Mesendoderm (in vitro differentiated cells): ENCODE results near the gene GALP.

Experiments used
- DNase-seq: peaks from one replicate; pipeline ENCODE4 v3.0.0; 2013
- H2AK5ac ChIP-seq: 2 replicates; pipeline ENCODE4 v1.6.1; 2013; ENCODE audit warnings: low read length, inconsistent platforms
- H2BK120ac ChIP-seq: 2 replicates; pipeline ENCODE4 v1.6.1; 2013; ENCODE audit warnings: low read depth, mild to moderate bottlenecking, low read length, moderate library complexity, mixed read lengths
- H2BK15ac ChIP-seq: replicated peaks from 2 replicates; pipeline ENCODE4 v1.6.1; 2013; ENCODE audit warnings: low read depth, mild to moderate bottlenecking, moderate library complexity
- H2BK5ac ChIP-seq: 2 replicates; pipeline ENCODE4 v1.6.1; 2013; ENCODE audit warnings: low read length, inconsistent platforms
- H3K18ac ChIP-seq: 2 replicates; pipeline ENCODE4 v1.6.1; 2013; ENCODE audit warnings: mild to moderate bottlenecking, low read length, mixed read lengths
- H3K23ac ChIP-seq: one replicate; pipeline ENCODE4 v1.6.1; 2013; ENCODE audit warnings: low read length
- H3K27ac ChIP-seq: 2 replicates; pipeline ENCODE4 v1.5.1; 2013; ENCODE audit warnings: low read depth, mild to moderate bottlenecking, inconsistent platforms, low read length, moderate library complexity
- H3K27me3 ChIP-seq: 2 replicates; pipeline ENCODE4 v1.6.1; 2013; ENCODE audit warnings: low read length, control low read depth, mild to moderate bottlenecking, inconsistent platforms; ENCODE audit not compliant: insufficient read depth, poor library complexity
- H3K36me3 ChIP-seq: 2 replicates; pipeline ENCODE4 v1.6.1; 2013; ENCODE audit warnings: low read length, inconsistent platforms; ENCODE audit not compliant: control insufficient read depth, insufficient read depth
- H3K4ac ChIP-seq: one replicate; pipeline ENCODE4 v1.6.1; 2013; ENCODE audit warnings: low read depth, mild to moderate bottlenecking, low read length, moderate library complexity
- H3K4me1 ChIP-seq: 2 replicates; pipeline ENCODE4 v1.6.1; 2013; ENCODE audit warnings: low read depth, low read length, inconsistent platforms; ENCODE audit not compliant: control insufficient read depth
- H3K4me2 ChIP-seq: 2 replicates; pipeline ENCODE4 v1.6.1; 2013; ENCODE audit warnings: low read length
- H3K4me3 ChIP-seq: 2 replicates; pipeline ENCODE4 v1.5.1; 2013; ENCODE audit warnings: mild to moderate bottlenecking, low read length
- H3K56ac ChIP-seq: one replicate; pipeline ENCODE4 v1.6.1; 2013; ENCODE audit warnings: low read length
- H3K79me1 ChIP-seq: 2 replicates; pipeline ENCODE4 v1.6.1; 2013; ENCODE audit warnings: low read length, inconsistent platforms
- H3K79me2 ChIP-seq: 2 replicates; pipeline ENCODE4 v1.6.1; 2013; ENCODE audit warnings: mild to moderate bottlenecking, low read length; ENCODE audit not compliant: control insufficient read depth, insufficient read depth
- H3K9ac ChIP-seq: 2 replicates; pipeline ENCODE4 v1.6.1; 2013; ENCODE audit warnings: low read length, inconsistent platforms
- H4K5ac ChIP-seq: one replicate; pipeline ENCODE4 v1.6.1; 2013; ENCODE audit warnings: low read length
- H4K8ac ChIP-seq: one replicate; pipeline ENCODE4 v1.6.1; 2013; ENCODE audit warnings: low read depth, mild to moderate bottlenecking, control low read depth, low read length, moderate library complexity
- WGBS: extraction: QIAGEN DNeasy Blood & Tissue Kit; methylation state at CpG from one replicate; pipeline ENCODE4 v1.1.7; 2013; ENCODE audit warnings: low lambda C conversion rate, missing lambda C conversion rate; ENCODE audit not compliant: insufficient coverage; ENCODE audit errors: extremely low coverage; 5-methylcytosine and 5-hydroxymethylcytosine counted together

The GALP gene

DNA sequence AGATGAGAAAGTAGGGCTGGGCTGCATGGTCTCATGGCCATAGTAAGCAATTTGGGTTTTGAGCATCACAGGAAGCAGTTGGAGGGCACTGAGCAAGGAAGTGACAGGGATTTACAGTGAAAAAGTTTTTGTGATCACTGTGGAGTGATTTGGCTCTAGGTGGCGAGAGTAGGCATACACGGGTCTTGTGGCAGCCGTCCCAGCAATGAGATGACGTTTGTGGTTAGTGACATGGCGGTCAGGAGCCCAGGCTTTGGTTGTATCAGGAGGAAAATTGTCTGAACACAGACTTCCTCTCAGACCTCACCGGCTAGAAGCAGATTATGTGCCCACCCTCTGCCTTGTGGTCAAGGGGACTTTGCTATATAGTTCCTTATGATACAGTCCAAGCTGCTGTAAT, 31.4 kb upstream of the GALP start:
- DNase-seq = no peak
- Histone ChIP-seq H2AK5ac (no peak overlapping the region), H3K4me2 (no peak overlapping the region), H2BK15ac (no peak overlapping the region), H4K5ac (no peak overlapping the region), H3K18ac (no peak overlapping the region), H2BK5ac (no peak overlapping the region), H3K23ac (no peak overlapping the region), H3K27ac (no peak overlapping the region), H4K8ac (no peak overlapping the region), H3K36me3 (no peaks in the 10 kb centered on the region), H3K4me3 (no peak overlapping the region), H3K79me1 (peaks cover 19% of the 10 kb centered on the region), H3K56ac (no peak overlapping the region), H3K9ac (no peak overlapping the region), H3K79me2 (peaks cover 10% of the 10 kb centered on the region), H2BK120ac (no peak overlapping the region), H3K4ac (no peak overlapping the region), H3K4me1 (no peaks in the 10 kb centered on the region), H3K27me3 (no peaks in the 10 kb centered on the region)
- no CpG with 5 or more reads among the region's 6 CpGs for WGBS

DNA sequence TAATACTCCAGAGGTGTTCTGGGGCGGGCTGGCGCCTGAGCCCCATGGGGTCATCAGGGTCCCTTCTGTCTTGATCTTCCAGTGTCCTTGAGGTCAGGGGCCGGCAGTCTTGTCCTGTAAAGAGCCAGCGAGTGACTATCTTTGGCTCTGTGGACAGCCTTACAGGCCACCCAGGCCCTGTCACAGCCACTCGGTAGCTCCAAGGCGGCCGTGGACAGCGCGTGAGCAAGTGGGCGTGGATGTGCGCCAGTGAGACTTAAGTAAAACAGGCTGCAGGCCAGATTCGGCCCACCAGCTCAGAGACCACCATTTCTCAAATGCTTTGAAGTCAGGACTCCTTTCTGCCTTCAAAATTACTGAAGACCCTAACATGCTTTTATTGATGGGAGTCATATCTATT, 31.0 kb upstream of the GALP start:
- Histone ChIP-seq H3K4me2 (no peak overlapping the region), H3K36me3 (no peaks in the 10 kb centered on the region), H3K4me1 (no peaks in the 10 kb centered on the region), H2BK15ac (no peak overlapping the region), H3K79me2 (peaks cover 14% of the 10 kb centered on the region), H3K4ac (no peak overlapping the region), H2AK5ac (no peak overlapping the region), H4K8ac (no peak overlapping the region), H2BK120ac (no peak overlapping the region), H3K56ac (no peak overlapping the region), H2BK5ac (no peak overlapping the region), H3K4me3 (no peak overlapping the region), H3K27ac (no peak overlapping the region), H3K9ac (no peak overlapping the region), H3K18ac (no peak overlapping the region), H3K23ac (no peak overlapping the region), H3K27me3 (no peaks in the 10 kb centered on the region), H4K5ac (no peak overlapping the region), H3K79me1 (peaks cover 22% of the 10 kb centered on the region)
- DNase-seq = no peak
- no CpG with 5 or more reads among the region's 12 CpGs for WGBS

GRCh38 chr19:56145698-56146097, 30.1 kb upstream of the GALP start:
- no peak overlapping the region for H3K56ac ChIP-seq
- no peak for DNase-seq
- no peaks in the 10 kb centered on the region for H3K27me3 ChIP-seq
- no peak overlapping the region for H3K9ac ChIP-seq
- no peak overlapping the region for H3K18ac ChIP-seq
- H3K36me3 ChIP-seq = no peaks in the 10 kb centered on the region
- no peak overlapping the region for H4K5ac ChIP-seq
- no peak overlapping the region for H2BK15ac ChIP-seq
- whole genome bisulfite sequencing = no CpG with 5 or more reads among the region's 10 CpGs
- H3K27ac ChIP-seq = no peak overlapping the region
- no peaks in the 10 kb centered on the region for H3K4me1 ChIP-seq
- H3K4me3 ChIP-seq = no peak overlapping the region
- no peak overlapping the region for H3K4me2 ChIP-seq
- no peak overlapping the region for H4K8ac ChIP-seq
- H2BK5ac ChIP-seq = no peak overlapping the region
- H3K79me2 ChIP-seq = peaks cover 14% of the 10 kb centered on the region
- H3K23ac ChIP-seq = no peak overlapping the region
- H3K79me1 ChIP-seq = peaks cover 22% of the 10 kb centered on the region
- H2BK120ac ChIP-seq = no peak overlapping the region
- H2AK5ac ChIP-seq = no peak overlapping the region
- no peak overlapping the region for H3K4ac ChIP-seq

DNA sequence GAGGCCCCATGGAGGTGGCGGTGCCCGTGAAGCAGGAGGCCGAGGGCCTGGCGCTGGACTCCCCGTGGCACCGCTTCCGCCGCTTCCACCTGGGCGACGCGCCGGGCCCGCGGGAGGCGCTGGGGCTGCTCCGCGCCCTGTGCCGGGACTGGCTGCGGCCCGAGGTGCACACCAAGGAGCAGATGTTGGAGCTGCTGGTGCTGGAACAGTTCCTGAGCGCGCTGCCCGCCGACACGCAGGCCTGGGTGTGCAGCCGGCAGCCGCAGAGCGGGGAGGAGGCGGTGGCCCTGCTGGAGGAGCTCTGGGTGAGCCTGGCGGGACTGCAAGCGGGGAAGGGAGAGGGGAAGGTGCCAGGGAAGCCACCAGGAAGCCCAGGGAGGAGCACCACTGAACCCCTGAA, 28.9 kb upstream of the GALP start:
- no peaks in the 10 kb centered on the region for H3K4me1 ChIP-seq
- DNase-seq = no peak
- H2AK5ac ChIP-seq = no peak overlapping the region
- H3K27me3 ChIP-seq = no peaks in the 10 kb centered on the region
- no peak overlapping the region for H3K4me3 ChIP-seq
- no CpG with 5 or more reads among the region's 31 CpGs for WGBS
- H3K18ac ChIP-seq = no peak overlapping the region
- no peak overlapping the region for H3K4me2 ChIP-seq
- H3K56ac ChIP-seq = no peak overlapping the region
- peaks cover 14% of the 10 kb centered on the region for H3K79me2 ChIP-seq
- H4K5ac ChIP-seq = no peak overlapping the region
- no peaks in the 10 kb centered on the region for H3K36me3 ChIP-seq
- no peak overlapping the region for H3K9ac ChIP-seq
- no peak overlapping the region for H4K8ac ChIP-seq
- no peak overlapping the region for H3K27ac ChIP-seq
- H3K4ac ChIP-seq = no peak overlapping the region
- H2BK15ac ChIP-seq = no peak overlapping the region
- no peak overlapping the region for H2BK120ac ChIP-seq
- no peak overlapping the region for H2BK5ac ChIP-seq
- H3K23ac ChIP-seq = no peak overlapping the region
- peaks cover 22% of the 10 kb centered on the region for H3K79me1 ChIP-seq

- WGBS = no CpG with 5 or more reads among the region's 22 CpGs
- Histone ChIP-seq H3K79me1 (peaks cover 19% of the 10 kb centered on the region), H4K8ac (no peak overlapping the region), H3K79me2 (peaks cover 11% of the 10 kb centered on the region), H2AK5ac (no peak overlapping the region), H2BK5ac (no peak overlapping the region), H4K5ac (no peak overlapping the region), H3K23ac (no peak overlapping the region), H3K36me3 (no peaks in the 10 kb centered on the region), H3K4me1 (no peaks in the 10 kb centered on the region), H3K27ac (no peak overlapping the region), H3K56ac (no peak overlapping the region), H3K4ac (no peak overlapping the region), H3K9ac (no peak overlapping the region), H2BK15ac (no peak overlapping the region), H3K18ac (no peak overlapping the region), H3K4me3 (no peak overlapping the region), H2BK120ac (no peak overlapping the region), H3K27me3 (no peaks in the 10 kb centered on the region), H3K4me2 (no peak overlapping the region)
- DNase-seq = no peak
These were observed 28.5 kb upstream of the GALP start for GRCh38 chr19:56147307-56147706.

DNA sequence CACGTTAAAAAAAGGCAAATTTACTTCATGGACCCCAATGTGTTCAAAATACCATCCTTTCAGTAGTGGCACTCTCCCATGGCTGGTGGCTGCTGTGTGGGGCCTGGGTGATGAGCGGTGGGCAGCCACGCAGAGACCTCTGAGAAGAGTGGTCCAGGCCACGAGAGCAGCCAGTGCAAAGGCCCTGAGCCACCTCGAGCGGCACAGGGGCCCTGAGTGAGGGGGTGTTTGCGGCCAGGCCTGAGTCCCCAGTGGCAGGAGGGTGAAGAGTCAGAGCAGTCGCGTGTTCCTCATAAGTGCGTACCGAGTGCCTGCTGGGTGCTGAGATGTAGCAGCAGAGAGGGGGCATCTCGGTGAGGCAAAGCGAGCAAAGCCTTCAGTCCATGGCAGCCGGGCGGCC, 27.7 kb upstream of the GALP start:
- no peak overlapping the region for H3K9ac ChIP-seq
- no peak overlapping the region for H3K27ac ChIP-seq
- WGBS = no CpG with 5 or more reads among the region's 15 CpGs

More for the DNA sequence above, 27.7 kb upstream of the GALP start:
- H3K79me2 ChIP-seq = peaks cover 4% of the 10 kb centered on the region
- H3K4me2 ChIP-seq = no peak overlapping the region
- H4K5ac ChIP-seq = no peak overlapping the region
- no peaks in the 10 kb centered on the region for H3K36me3 ChIP-seq
- no peak overlapping the region for H2BK120ac ChIP-seq
- H3K27me3 ChIP-seq = no peaks in the 10 kb centered on the region
- H3K23ac ChIP-seq = no peak overlapping the region
- no peak overlapping the region for H3K4ac ChIP-seq
- no peak for DNase-seq
- no peak overlapping the region for H2AK5ac ChIP-seq
- H3K79me1 ChIP-seq = peaks cover 11% of the 10 kb centered on the region
- H3K18ac ChIP-seq = no peak overlapping the region
- H2BK5ac ChIP-seq = no peak overlapping the region
- H2BK15ac ChIP-seq = no peak overlapping the region
- H3K56ac ChIP-seq = no peak overlapping the region
- no peak overlapping the region for H3K4me3 ChIP-seq
- peaks cover 3% of the 10 kb centered on the region for H3K4me1 ChIP-seq
- no peak overlapping the region for H4K8ac ChIP-seq
